Rectal smooth muscle tissue (tissue), 1 donor: Measurements from ENCODE around the gene PHLPP1.
"Not testable (repeated sequence)": the region's sequence is repeated elsewhere in the genome, so short reads cannot be mapped to it uniquely, and the experiment has no call there.

Source experiments
- H3K27ac ChIP-seq: one replicate; pipeline ENCODE4 v1.7.0; 2013; ENCODE audit warnings: low read depth, low read length, inconsistent platforms
- H3K27me3 ChIP-seq: one replicate; pipeline ENCODE4 v1.7.0; 2013; ENCODE audit warnings: low read length; ENCODE audit not compliant: control insufficient read depth, insufficient read depth
- H3K36me3 ChIP-seq: one replicate; pipeline ENCODE4 v1.7.0; 2013; ENCODE audit warnings: low read length; ENCODE audit not compliant: control insufficient read depth, insufficient read depth
- H3K4me1 ChIP-seq: one replicate; pipeline ENCODE4 v1.7.0; 2013; ENCODE audit warnings: low read length; ENCODE audit not compliant: control insufficient read depth, insufficient read depth
- H3K4me3 ChIP-seq: one replicate; pipeline ENCODE4 v1.7.0; 2013; ENCODE audit warnings: low read length
- H3K9ac ChIP-seq: one replicate; pipeline ENCODE4 v1.7.0; 2013; ENCODE audit warnings: low read length

The PHLPP1 gene

GRCh38 chr18:62715436-62715758 is at the start of gene PHLPP1:
Gene PHLPP1 (plus strand): TSS chr18:62715541. CDS start chr18:62715684, 143 bp downstream.
- Histone ChIP-seq H3K27ac (peak within 1 kb of the TSS; percentile 91), H3K9ac (peak within 1 kb of the TSS; percentile 51), H3K36me3 (no peaks in the 10 kb centered on the region), H3K4me3 (peak within 1 kb of the TSS; percentile 74), H3K27me3 (no peaks in the 10 kb centered on the region), H3K4me1 (peaks cover 11% of the 10 kb centered on the region)

DNA sequence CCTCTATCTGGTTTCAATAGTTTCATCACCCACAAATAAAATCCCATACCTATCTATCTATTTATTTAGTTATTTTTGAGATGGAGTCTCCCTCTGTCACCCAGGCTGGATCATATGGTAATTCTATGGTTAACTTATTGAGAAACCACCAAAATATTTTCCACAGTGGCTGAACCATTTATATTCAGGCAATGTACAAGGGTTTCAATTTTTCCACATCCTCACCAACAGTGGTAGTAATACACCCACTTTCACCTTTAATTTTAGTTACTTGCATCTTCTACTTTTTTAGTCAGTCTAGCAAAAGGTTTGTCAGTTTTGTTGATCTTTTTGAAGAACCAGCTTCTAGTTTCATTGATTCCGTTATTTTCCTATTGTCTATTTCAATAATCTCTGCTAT is 46.1 kb upstream of the PHLPP1 start:
- H3K27ac ChIP-seq = no peak overlapping the region
- no peaks in the 10 kb centered on the region for H3K36me3 ChIP-seq

GRCh38 chr18:62670573-62670972 is 44.8 kb upstream of the PHLPP1 start:
- Histone ChIP-seq H3K27ac (no peak overlapping the region), H3K4me3 (no peak overlapping the region), H3K4me1 (no peaks in the 10 kb centered on the region), H3K9ac (no peak overlapping the region), H3K27me3 (no peaks in the 10 kb centered on the region), H3K36me3 (no peaks in the 10 kb centered on the region)

More for the DNA sequence above, 46.1 kb upstream of the PHLPP1 start:
- no peak overlapping the region for H3K9ac ChIP-seq
- H3K27me3 ChIP-seq = no peaks in the 10 kb centered on the region
- H3K4me3 ChIP-seq = no peak overlapping the region
- no peaks in the 10 kb centered on the region for H3K4me1 ChIP-seq

GRCh38 chr18:62672600-62672999 is 42.7 kb upstream of the PHLPP1 start:
- Histone ChIP-seq H3K27ac (no peak overlapping the region), H3K36me3 (no peaks in the 10 kb centered on the region), H3K9ac (no peak overlapping the region), H3K4me1 (no peaks in the 10 kb centered on the region), H3K4me3 (no peak overlapping the region), H3K27me3 (no peaks in the 10 kb centered on the region)

DNA sequence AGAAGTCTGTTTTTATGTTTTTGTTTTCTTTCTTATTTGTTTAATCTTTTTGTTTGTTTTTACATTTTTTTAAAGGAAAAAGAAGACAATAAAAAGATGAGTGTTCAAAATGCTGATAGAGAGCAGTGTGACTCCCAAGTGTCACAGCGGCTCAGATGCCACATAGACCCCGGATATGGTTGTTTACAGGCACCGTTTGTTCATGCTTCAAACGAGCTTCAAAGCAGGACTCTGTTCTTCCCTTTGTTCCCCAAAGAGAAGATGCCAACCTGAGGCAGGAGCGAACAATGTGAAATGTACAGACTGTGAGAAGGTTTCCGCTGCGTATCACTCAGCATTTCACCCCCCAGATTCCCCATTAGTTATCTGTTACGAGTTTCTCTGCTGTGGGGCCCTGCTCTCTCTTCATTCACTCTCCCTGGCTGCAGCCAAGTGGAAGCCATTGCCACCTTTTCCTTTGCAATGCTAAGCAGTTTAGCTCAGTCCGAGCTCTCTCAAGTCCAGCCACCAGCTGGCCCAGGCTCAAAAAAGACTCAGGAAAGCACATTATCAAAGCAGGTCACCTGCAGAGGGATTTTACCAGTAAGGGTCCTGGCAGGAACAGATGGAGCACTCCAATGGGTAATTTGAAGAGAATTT is 36.4 kb upstream of the PHLPP1 start:
- no peaks in the 10 kb centered on the region for H3K27me3 ChIP-seq
- H3K4me1 ChIP-seq = no peaks in the 10 kb centered on the region
- H3K9ac ChIP-seq = no peak overlapping the region
- H3K4me3 ChIP-seq = no peak overlapping the region
- no peak overlapping the region for H3K27ac ChIP-seq
- H3K36me3 ChIP-seq = no peaks in the 10 kb centered on the region

DNA sequence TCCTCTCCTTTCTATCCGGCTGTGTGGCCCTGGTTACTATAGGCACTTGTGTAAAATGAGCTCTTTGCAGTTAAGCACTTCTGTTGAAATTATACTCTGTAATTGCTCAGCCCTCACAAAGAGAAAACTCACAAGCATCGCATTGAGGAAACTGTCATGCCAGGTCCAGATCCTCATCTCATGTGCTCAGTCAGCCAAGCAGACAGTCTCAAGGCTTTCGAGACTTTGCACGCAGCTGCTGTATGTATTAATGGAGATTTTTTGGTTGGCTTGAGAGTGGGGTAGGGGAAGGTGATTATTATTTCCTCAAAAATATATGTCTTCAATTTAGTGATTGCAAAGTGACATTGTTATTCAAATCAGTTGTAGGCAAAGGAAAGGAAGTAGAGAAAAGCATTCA is 33.0 kb upstream of the PHLPP1 start:
- H3K4me3 ChIP-seq = no peak overlapping the region
- H3K27me3 ChIP-seq = no peaks in the 10 kb centered on the region
- no peak overlapping the region for H3K27ac ChIP-seq
- no peak overlapping the region for H3K9ac ChIP-seq
- H3K36me3 ChIP-seq = no peaks in the 10 kb centered on the region
- H3K4me1 ChIP-seq = no peaks in the 10 kb centered on the region

GRCh38 chr18:62683935-62684334 is 31.4 kb upstream of the PHLPP1 start:
- no peak overlapping the region for H3K4me3 ChIP-seq
- H3K4me1 ChIP-seq = no peaks in the 10 kb centered on the region
- no peaks in the 10 kb centered on the region for H3K27me3 ChIP-seq

GRCh38 chr18:62688743-62689317 is 26.5 kb upstream of the PHLPP1 start:
- Histone ChIP-seq H3K4me3 (no peak overlapping the region), H3K4me1 (no peaks in the 10 kb centered on the region), H3K9ac (no peak overlapping the region), H3K36me3 (no peaks in the 10 kb centered on the region), H3K27me3 (no peaks in the 10 kb centered on the region), H3K27ac (no peak overlapping the region)

More at GRCh38 chr18:62683935-62684334, 31.4 kb upstream of the PHLPP1 start:
- H3K36me3 ChIP-seq = no peaks in the 10 kb centered on the region
- H3K27ac ChIP-seq = no peak overlapping the region
- H3K9ac ChIP-seq = no peak overlapping the region

- Histone ChIP-seq H3K4me3 (no peak overlapping the region), H3K27ac (no peak overlapping the region)
These were observed 25.0 kb upstream of the PHLPP1 start for GRCh38 chr18:62690236-62690815.

DNA sequence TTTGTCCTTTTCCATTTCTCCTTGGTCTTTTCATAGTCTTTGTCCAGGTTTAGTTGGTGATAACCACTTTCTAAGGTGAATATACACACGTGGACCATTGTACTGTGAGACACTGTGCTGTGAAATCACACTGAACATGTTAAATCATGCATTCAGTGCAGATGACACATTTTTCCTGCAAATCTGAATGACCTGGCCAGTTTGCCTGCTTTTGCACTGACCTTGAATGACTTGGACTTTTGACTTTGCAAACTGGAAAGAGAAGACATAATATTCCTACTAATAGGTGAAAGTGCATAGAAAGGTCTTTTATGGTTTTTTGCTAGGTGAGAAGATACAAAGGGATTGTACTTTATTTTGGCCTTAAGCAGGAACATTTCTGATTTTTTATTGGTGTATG is 21.7 kb upstream of the PHLPP1 start:
- Histone ChIP-seq H3K27me3 (no peaks in the 10 kb centered on the region), H3K4me3 (no peak overlapping the region), H3K36me3 (no peaks in the 10 kb centered on the region)

More at GRCh38 chr18:62690236-62690815, 25.0 kb upstream of the PHLPP1 start:
- Histone ChIP-seq H3K36me3 (no peaks in the 10 kb centered on the region), H3K9ac (no peak overlapping the region), H3K4me1 (no peaks in the 10 kb centered on the region), H3K27me3 (no peaks in the 10 kb centered on the region)

GRCh38 chr18:62697636-62698035 is 17.7 kb upstream of the PHLPP1 start:
- no peak overlapping the region for H3K9ac ChIP-seq
- H3K4me1 ChIP-seq = no peaks in the 10 kb centered on the region
- no peaks in the 10 kb centered on the region for H3K27me3 ChIP-seq
- no peak overlapping the region for H3K4me3 ChIP-seq
- no peaks in the 10 kb centered on the region for H3K36me3 ChIP-seq
- no peak overlapping the region for H3K27ac ChIP-seq

More for the DNA sequence above, 21.7 kb upstream of the PHLPP1 start:
- Histone ChIP-seq H3K9ac (no peak overlapping the region), H3K27ac (no peak overlapping the region), H3K4me1 (no peaks in the 10 kb centered on the region)

GRCh38 chr18:62702259-62702658 is 13.1 kb upstream of the PHLPP1 start:
- Histone ChIP-seq H3K4me3 (no peak overlapping the region), H3K9ac (no peak overlapping the region), H3K36me3 (no peaks in the 10 kb centered on the region), H3K4me1 (no peaks in the 10 kb centered on the region), H3K27me3 (no peaks in the 10 kb centered on the region), H3K27ac (no peak overlapping the region)

DNA sequence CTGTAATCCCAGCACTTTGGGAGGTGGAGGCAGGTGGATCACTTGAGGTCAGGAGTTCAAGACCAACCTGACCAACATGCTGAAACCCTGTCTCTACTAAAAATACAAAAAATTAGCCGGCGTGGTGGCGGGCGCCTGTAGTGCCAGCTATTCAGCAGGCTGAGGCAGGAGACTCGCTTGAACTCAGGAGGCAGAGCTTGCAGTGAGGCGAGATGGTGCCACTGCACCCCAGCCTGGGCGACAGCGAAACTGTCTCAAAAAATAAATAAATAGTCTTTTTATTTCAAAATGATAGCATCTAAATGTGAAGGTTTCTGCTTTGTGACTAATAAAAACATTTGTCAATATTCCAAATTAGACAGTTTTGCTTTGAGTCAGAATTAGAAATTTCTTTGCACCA is 8.5 kb upstream of the PHLPP1 start:
- not testable (repeated sequence) for H3K4me3 ChIP-seq, H3K4me1 ChIP-seq, H3K27ac ChIP-seq, H3K27me3 ChIP-seq, H3K36me3 ChIP-seq, H3K9ac ChIP-seq
